ENCODE measurements around the gene NEURL1.
A peak's percentile ranks its signal among the peaks of the same experiment; 100 is the strongest.

NEURL1 gene

GRCh38 chr10:103559776-103560175, 66.3 kb downstream of the NEURL1 start:
- in situ Hi-C loops (cut with HindIII; ENCODE audit: low pct_unique_long_range_greater_than_20kb, low sequenced_read_pairs): no loop called here
- TF ChIP-seq JUND (IDR thresholded peaks at IDR 0.05; ENCODE audit: low read depth): no peak
- DNase-seq (ENCODE audit: low read depth in 1 of 2, low spot score in 1 of 2): no peak

GRCh38 chr10:103560886-103561285, 67.4 kb downstream of the NEURL1 start:
- no peak for DNase-seq (ENCODE audit: low read depth in 1 of 2, low spot score in 1 of 2)
- in situ Hi-C loops (cut with HindIII; ENCODE audit: low pct_unique_long_range_greater_than_20kb, low sequenced_read_pairs): no loop called here
- no peak for TF ChIP-seq JUND (IDR thresholded peaks at IDR 0.05; ENCODE audit: low read depth)

DNA sequence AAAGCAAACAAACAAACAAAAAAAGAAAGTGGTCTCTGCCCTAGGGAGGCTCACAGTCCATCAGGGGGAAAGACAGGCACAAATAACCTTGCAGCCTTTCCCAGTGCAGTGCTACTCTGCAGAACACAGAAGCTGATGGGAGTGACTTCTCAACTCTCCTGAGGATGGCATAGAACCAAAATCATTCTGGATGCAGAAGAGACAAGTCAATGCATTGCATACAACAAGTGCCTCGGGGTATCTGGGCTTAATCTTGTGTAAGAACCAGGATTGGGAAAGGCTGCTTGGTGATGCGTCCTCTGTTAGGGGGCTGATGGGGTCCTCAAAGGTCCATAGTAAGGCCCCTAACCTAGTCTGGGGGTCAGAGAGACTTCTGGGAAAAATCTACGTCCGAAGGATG, 68.9 kb downstream of the NEURL1 start:
- TF ChIP-seq JUND (IDR thresholded peaks at IDR 0.05; ENCODE audit: low read depth): no peak
- no peak for DNase-seq (ENCODE audit: low read depth in 1 of 2, low spot score in 1 of 2)
- in situ Hi-C loops (cut with HindIII; ENCODE audit: low pct_unique_long_range_greater_than_20kb, low sequenced_read_pairs): no loop called here

GRCh38 chr10:103563231-103564115, 70.0 kb downstream of the NEURL1 start:
- TF ChIP-seq JUND (IDR thresholded peaks at IDR 0.05; ENCODE audit: low read depth): no peak
- in situ Hi-C loops (cut with HindIII; ENCODE audit: low pct_unique_long_range_greater_than_20kb, low sequenced_read_pairs): no loop called here
- DNase-seq (ENCODE audit: low read depth in 1 of 2, low spot score in 1 of 2): no peak

DNA sequence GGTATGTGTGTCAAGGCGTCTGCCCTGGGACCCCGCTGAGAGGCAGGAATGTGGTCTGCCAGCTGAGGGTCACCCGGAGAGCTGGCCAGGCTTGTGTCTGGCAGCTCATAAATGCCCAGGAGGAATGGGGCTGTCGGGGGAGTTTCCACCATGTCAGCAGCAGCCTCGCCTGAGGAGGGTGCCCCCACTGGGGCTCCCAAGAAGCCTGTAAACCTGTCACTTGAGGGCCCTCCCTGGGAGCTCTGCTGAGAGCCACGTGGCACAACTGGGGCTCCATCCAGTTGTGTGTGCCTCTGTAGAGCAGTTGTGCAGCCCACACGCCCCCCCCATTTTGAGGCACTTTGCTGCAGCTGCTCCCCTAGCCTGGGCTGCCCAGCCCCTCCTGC, 70.6 kb downstream of the NEURL1 start:
- TF ChIP-seq JUND (IDR thresholded peaks at IDR 0.05; ENCODE audit: low read depth): no peak

DNA sequence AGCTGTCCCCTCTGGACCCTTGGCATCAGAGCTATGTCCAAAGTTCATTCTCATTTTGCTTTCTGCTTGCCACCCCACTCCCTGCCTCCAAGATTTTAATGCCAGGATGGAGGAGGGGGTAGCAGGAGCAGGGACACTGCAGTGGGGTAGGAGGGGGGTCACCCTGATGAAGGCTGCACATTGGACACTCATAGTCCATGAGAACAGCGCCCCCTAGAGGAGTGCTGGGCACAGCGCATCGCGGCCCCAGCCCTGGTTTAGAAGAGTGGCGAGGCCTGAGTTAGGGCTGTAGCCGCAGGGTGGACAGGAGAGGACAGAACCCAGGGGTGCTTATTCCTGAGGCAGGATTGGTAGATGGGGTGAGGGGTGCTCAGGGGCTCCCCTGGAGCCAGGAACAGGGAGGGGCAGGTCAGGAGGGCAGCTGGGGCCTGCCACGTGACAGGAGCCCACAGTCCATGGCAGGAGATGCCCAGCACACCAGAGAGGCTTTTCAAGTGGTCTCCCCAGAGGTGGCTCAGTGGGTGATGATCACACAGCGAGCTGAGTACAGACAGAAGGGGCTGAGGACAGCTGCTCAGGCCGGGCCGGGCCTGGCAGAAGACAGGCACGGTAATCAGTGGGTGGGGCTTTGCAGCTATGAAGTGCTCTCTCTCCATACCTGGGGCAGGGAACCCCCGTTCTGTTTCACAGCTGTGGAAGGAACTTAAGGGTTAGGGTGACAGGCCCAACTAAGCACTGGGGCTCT, 71.4 kb downstream of the NEURL1 start:
- TF ChIP-seq JUND (IDR thresholded peaks at IDR 0.05; ENCODE audit: low read depth): no peak
- in situ Hi-C loops (cut with HindIII; ENCODE audit: low pct_unique_long_range_greater_than_20kb, low sequenced_read_pairs): no loop called here
- DNase-seq (ENCODE audit: low read depth in 1 of 2, low spot score in 1 of 2): peak in 1 of 2 experiments; percentile 34

More for the DNA sequence above, 70.6 kb downstream of the NEURL1 start:
- in situ Hi-C loops (cut with HindIII; ENCODE audit: low pct_unique_long_range_greater_than_20kb, low sequenced_read_pairs): no loop called here
- DNase-seq (ENCODE audit: low read depth in 1 of 2, low spot score in 1 of 2): no peak

- TF ChIP-seq JUND (IDR thresholded peaks at IDR 0.05; ENCODE audit: low read depth): no peak
- in situ Hi-C loops (cut with HindIII; ENCODE audit: low pct_unique_long_range_greater_than_20kb, low sequenced_read_pairs): no loop called here
- no peak for DNase-seq (ENCODE audit: low read depth in 1 of 2, low spot score in 1 of 2)
Measured at GRCh38 chr10:103566536-103566935, 73.0 kb downstream of the NEURL1 start.

DNA sequence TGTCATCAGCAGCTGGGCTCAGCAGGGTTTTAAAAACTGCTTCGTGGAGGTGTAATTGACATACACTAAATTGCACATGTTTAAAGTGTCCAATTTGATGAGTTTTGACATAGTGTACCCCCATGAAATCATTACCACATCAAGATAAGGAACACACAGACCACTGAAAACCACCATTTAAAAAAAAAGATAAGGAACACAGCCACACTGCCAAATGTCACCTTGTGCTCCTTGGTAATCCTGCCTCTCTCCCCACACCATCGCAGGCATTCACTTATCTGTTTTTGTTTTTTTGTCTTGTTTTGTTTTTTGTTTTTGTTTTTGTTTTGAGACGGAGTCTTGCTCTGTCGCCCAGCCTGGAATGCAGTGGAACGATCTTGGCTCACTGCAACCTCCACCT, 75.0 kb downstream of the NEURL1 start:
- no peak for DNase-seq (ENCODE audit: low read depth in 1 of 2, low spot score in 1 of 2)
- in situ Hi-C loops (cut with HindIII; ENCODE audit: low pct_unique_long_range_greater_than_20kb, low sequenced_read_pairs): no loop called here

GRCh38 chr10:103569896-103570295, 76.4 kb downstream of the NEURL1 start:
- DNase-seq (ENCODE audit: low read depth in 1 of 2, low spot score in 1 of 2): no peak
- in situ Hi-C loops (cut with HindIII; ENCODE audit: low pct_unique_long_range_greater_than_20kb, low sequenced_read_pairs): no loop called here
- no peak for TF ChIP-seq JUND (IDR thresholded peaks at IDR 0.05; ENCODE audit: low read depth)

More for the DNA sequence above, 75.0 kb downstream of the NEURL1 start:
- TF ChIP-seq JUND (IDR thresholded peaks at IDR 0.05; ENCODE audit: low read depth): no peak

DNA sequence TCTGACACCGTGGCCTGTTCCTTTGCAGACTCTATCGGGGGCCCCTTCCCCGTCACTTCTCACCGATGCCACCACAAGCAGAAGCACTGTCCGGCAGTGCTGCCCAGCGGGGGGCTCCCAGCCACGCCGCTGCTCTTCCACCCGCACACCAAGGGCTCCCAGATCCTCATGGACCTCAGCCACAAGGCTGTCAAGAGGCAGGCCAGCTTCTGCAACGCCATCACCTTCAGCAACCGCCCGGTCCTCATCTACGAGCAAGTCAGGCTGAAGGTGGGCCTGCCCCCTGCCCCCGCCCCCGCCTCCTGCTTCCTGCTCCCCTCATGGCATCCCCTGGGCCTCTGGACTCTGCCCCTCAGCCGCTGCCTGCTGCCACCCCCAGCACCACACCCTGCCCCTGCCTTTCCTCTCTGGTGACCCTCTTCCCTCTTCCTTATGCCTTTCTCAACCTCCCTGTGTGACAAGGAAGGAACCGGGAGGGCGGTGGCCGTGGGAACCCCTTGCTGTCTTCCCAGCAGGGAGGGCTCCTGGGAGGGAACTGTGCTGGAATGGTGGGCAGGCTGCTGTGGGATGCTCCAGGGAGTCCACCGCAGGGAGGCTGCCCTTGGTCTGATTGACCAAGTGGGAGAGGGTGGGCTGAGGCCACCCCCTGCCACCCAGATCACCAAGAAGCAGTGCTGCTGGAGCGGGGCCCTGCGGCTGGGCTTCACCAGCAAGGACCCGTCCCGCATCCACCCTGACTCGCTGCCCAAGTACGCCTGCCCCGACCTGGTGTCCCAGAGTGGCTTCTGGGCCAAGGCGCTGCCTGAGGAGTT, 77.5 kb downstream of the NEURL1 start:
- TF ChIP-seq JUND (IDR thresholded peaks at IDR 0.05; ENCODE audit: low read depth): no peak
- in situ Hi-C loops (cut with HindIII; ENCODE audit: low pct_unique_long_range_greater_than_20kb, low sequenced_read_pairs): no loop called here
- no peak for DNase-seq (ENCODE audit: low read depth in 1 of 2, low spot score in 1 of 2)

- in situ Hi-C loops (cut with HindIII; ENCODE audit: low pct_unique_long_range_greater_than_20kb, low sequenced_read_pairs): no loop called here
- TF ChIP-seq JUND (IDR thresholded peaks at IDR 0.05; ENCODE audit: low read depth): no peak
- no peak for DNase-seq (ENCODE audit: low read depth in 1 of 2, low spot score in 1 of 2)
Measured at GRCh38 chr10:103571656-103571975, 78.1 kb downstream of the NEURL1 start.

- in situ Hi-C loops (cut with HindIII; ENCODE audit: low pct_unique_long_range_greater_than_20kb, low sequenced_read_pairs): no loop called here
- DNase-seq (ENCODE audit: low read depth in 1 of 2, low spot score in 1 of 2): no peak
- TF ChIP-seq JUND (IDR thresholded peaks at IDR 0.05; ENCODE audit: low read depth): no peak
Measured at GRCh38 chr10:103572347-103573204, 79.1 kb downstream of the NEURL1 start.
